MM.1S (cell line): ENCODE results near the gene HLA-DMB.
A peak's percentile ranks its signal among the peaks of the same experiment; 100 is the strongest.

Experiments used
- DNase-seq: peaks from one replicate; pipeline ENCODE4 v3.0.0-alpha.2; 2015
- H2AFZ ChIP-seq: fragments of 300-600 bp; sonication (generic); 2 replicates; pipeline ENCODE4 v1.6.0; 2016; ENCODE audit warnings: antibody characterized with exemption, low read length
- H3F3A ChIP-seq: fragments of 300-600 bp; sonication (generic); 2 replicates; pipeline ENCODE4 v1.6.1; 2016; ENCODE audit warnings: mild to moderate bottlenecking, antibody characterized with exemption, low read length, moderate library complexity, mixed read lengths; ENCODE audit not compliant: insufficient read depth
- H3K27ac ChIP-seq: fragments of 300-600 bp; sonication (generic); 2 replicates; pipeline ENCODE4 v1.5.1; 2016; ENCODE audit warnings: mild to moderate bottlenecking, low read length
- H3K27me3 ChIP-seq: fragments of 300-600 bp; sonication (generic); replicated peaks from 2 replicates; pipeline ENCODE4 v1.6.0; 2016; ENCODE audit warnings: low read length; ENCODE audit not compliant: insufficient read depth
- H3K36me3 ChIP-seq: fragments of 300-600 bp; sonication (generic); replicated peaks from 2 replicates; pipeline ENCODE4 v1.6.1; 2016; ENCODE audit warnings: mild to moderate bottlenecking, low read length, mixed read lengths; ENCODE audit not compliant: insufficient read depth
- H3K4me1 ChIP-seq: fragments of 300-600 bp; sonication (generic); 2 replicates; pipeline ENCODE4 v1.6.1; 2016; ENCODE audit warnings: low read length, mixed read lengths
- H3K4me2 ChIP-seq: fragments of 300-600 bp; sonication (generic); 2 replicates; pipeline ENCODE4 v1.6.0; 2016; ENCODE audit warnings: low read depth, low read length
- H3K4me3 ChIP-seq: fragments of 300-600 bp; sonication (generic); 2 replicates; pipeline ENCODE4 v1.5.1; 2016; ENCODE audit warnings: low read length, mixed read lengths
- H3K79me2 ChIP-seq: fragments of 300-600 bp; sonication (generic); 2 replicates; pipeline ENCODE4 v1.6.1; 2016; ENCODE audit warnings: mixed run types, low read length, mixed read lengths
- H3K9ac ChIP-seq: fragments of 300-600 bp; sonication (generic); 2 replicates; pipeline ENCODE4 v1.6.1; 2016; ENCODE audit warnings: low read length, mixed read lengths
- H3K9me2 ChIP-seq: fragments of 300-600 bp; sonication (generic); replicated peaks from 2 replicates; pipeline ENCODE4 v1.6.1; 2016; ENCODE audit warnings: mild to moderate bottlenecking, low read length, mixed read lengths; ENCODE audit not compliant: insufficient read depth
- H3K9me3 ChIP-seq: fragments of 300-600 bp; sonication (generic); replicated peaks from 2 replicates; pipeline ENCODE4 v1.6.1; 2016; ENCODE audit warnings: mild to moderate bottlenecking, low read length, mixed read lengths; ENCODE audit not compliant: insufficient read depth
- H4K20me1 ChIP-seq: fragments of 300-600 bp; sonication (generic); 2 replicates; pipeline ENCODE4 v1.6.1; 2016; ENCODE audit warnings: mild to moderate bottlenecking, low read length, moderate library complexity, mixed read lengths; ENCODE audit not compliant: insufficient read depth
- EZH2 ChIP-seq: fragments of 300-600 bp; sonication (generic); optimal IDR thresholded peaks from 2 replicates; pipeline ENCODE3; 2017; ENCODE audit warnings: low read depth, mild to moderate bottlenecking, antibody characterized with exemption, low read length, mixed read lengths
- EZH2phosphoT487 ChIP-seq: fragments of 300-600 bp; sonication (generic); IDR thresholded peaks from 2 replicates; pipeline ENCODE4 v1.6.1; 2018; ENCODE audit warnings: antibody characterized with exemption, low read length
- TF ChIP-seq, protein P1 (sequence below): fragments of 300-600 bp; sonication (generic); IDR thresholded peaks from 2 replicates; pipeline ENCODE4 v1.5.1; 2016; ENCODE audit warnings: antibody characterized with exemption, low read length, mixed read lengths

HLA-DMB gene

DNA sequence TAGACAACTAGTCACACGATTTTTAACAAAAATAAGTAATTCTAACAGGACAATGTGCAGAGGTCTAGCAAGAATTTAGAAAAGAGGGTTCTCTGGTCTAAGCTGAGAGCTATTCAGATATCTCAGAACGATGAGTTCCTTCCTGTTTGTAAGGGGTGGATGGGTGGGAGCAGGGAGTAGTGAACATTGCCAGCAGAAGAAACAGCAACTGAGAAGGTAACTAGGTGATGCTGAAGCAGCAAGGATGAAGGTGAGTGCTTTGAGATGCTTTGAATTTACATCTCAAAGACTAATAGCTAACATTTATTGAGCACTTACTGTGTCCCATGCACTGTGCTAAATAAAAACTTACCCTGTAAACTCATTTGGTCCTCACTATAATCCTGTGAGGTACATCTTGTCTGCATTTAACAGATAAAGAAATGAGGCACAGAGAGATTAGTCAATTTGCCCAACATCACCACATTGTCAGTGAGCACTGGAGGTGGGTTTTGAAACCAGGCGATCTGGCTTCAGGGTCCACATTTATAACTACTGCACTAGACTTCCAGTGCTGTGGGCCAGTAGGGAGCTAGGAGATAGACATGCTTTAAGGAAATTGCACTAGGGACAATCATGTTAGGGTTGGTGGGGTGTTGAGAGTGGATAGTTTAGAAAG is 43.3 kb upstream of the HLA-DMB start:
- H3K9ac ChIP-seq, result no peak overlapping the region
- no peak overlapping the region for H3K4me3 ChIP-seq
- peaks cover 9% of the 10 kb centered on the region; the same call in 1 of the 2 replicates for H3K79me2 ChIP-seq
- no peaks in the 10 kb centered on the region for H3K9me2 ChIP-seq
- H3F3A ChIP-seq, result peaks cover 58% of the 10 kb centered on the region
- H3K9me3 ChIP-seq, result no peaks in the 10 kb centered on the region
- H4K20me1 ChIP-seq, result peaks cover 40% of the 10 kb centered on the region
- H3K36me3 ChIP-seq, result peaks cover 17% of the 10 kb centered on the region
- TF ChIP-seq EZH2, result no peak
- TF ChIP-seq EZH2phosphoT487, result no peak
- TF ChIP-seq, protein P1, sequence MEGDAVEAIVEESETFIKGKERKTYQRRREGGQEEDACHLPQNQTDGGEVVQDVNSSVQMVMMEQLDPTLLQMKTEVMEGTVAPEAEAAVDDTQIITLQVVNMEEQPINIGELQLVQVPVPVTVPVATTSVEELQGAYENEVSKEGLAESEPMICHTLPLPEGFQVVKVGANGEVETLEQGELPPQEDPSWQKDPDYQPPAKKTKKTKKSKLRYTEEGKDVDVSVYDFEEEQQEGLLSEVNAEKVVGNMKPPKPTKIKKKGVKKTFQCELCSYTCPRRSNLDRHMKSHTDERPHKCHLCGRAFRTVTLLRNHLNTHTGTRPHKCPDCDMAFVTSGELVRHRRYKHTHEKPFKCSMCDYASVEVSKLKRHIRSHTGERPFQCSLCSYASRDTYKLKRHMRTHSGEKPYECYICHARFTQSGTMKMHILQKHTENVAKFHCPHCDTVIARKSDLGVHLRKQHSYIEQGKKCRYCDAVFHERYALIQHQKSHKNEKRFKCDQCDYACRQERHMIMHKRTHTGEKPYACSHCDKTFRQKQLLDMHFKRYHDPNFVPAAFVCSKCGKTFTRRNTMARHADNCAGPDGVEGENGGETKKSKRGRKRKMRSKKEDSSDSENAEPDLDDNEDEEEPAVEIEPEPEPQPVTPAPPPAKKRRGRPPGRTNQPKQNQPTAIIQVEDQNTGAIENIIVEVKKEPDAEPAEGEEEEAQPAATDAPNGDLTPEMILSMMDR, result no peak
- H3K4me1 ChIP-seq, result peaks cover 16% of the 10 kb centered on the region; the same call in 1 of the 2 replicates
- no peak for DNase-seq
- H3K27ac ChIP-seq, result peak overlapping the region; percentile 9; the same call in 1 of the 2 replicates
- peak overlapping the region; percentile 4; the same call in 1 of the 2 replicates for H3K4me2 ChIP-seq
- no peaks in the 10 kb centered on the region for H3K27me3 ChIP-seq
- no peak overlapping the region for H2AFZ ChIP-seq

DNA sequence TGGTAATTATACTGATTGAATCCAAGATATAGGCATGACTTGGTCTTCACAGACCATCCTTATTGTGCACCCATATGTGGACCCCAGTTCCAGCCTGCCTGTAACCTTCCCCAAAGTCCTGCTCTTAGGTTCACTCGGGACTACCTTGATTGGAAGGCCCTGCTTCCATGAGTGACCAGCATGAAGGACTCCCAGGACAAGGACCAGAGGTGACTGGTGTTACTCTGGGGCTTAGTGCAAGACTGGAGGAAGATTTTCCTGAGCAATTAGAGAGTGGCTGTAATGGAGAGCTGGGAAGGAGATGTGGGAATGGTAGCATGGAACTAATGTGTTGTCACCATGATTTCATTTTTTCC is 42.6 kb upstream of the HLA-DMB start:
- peaks cover 21% of the 10 kb centered on the region for H3K36me3 ChIP-seq
- no peak overlapping the region for H3K4me3 ChIP-seq
- H3K4me2 ChIP-seq, result no peak overlapping the region
- H3K4me1 ChIP-seq, result peaks cover 16% of the 10 kb centered on the region; the same call in 1 of the 2 replicates
- H2AFZ ChIP-seq, result no peak overlapping the region
- TF ChIP-seq, protein P1, result no peak
- TF ChIP-seq EZH2phosphoT487 (no peak), EZH2 (no peak)
- peaks cover 14% of the 10 kb centered on the region for H3K79me2 ChIP-seq
- peaks cover 42% of the 10 kb centered on the region for H4K20me1 ChIP-seq
- H3K27me3 ChIP-seq, result no peaks in the 10 kb centered on the region
- H3K9ac ChIP-seq, result no peak overlapping the region
- H3K9me2 ChIP-seq, result no peaks in the 10 kb centered on the region
- no peak for DNase-seq
- no peaks in the 10 kb centered on the region for H3K9me3 ChIP-seq
- no peak overlapping the region for H3K27ac ChIP-seq
- H3F3A ChIP-seq, result peaks cover 63% of the 10 kb centered on the region

DNA sequence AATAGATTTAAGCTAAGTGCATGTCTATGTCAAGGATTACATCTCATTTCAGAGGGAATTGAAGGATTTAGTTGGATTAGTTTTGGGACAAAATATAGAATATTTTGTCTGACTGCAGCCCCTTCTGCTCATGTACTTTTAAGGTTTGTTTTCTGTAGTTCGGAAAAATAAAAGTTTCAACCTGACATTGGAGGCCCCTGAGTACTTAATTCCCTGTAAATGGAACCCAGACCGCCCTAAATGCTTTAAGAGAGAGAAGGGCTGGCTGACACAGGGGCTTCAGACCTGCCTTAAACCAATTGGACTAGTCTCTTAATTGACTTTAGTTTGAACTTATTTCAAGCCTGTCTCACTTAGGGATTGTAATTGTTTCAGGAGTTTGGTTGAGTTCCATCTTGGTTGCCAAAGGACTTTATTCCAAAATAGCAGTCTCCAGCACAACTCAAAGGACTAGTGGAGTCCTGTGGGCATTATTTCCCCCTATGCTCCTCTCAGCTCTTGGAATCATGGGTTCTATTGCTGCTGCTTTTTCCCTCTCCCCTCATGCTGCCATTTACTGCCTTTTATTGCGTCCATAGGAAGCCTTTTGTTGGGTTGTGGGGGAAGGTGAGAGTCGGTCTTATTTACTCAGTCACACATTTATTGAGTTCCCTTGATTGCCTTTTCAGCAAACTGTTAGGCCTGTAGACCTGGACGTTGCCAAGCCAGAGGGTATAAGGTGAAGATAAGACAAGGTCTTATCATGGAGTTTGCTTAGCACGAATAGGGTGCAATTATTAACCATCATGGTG is 42.1 kb upstream of the HLA-DMB start:
- H3K9ac ChIP-seq, result no peak overlapping the region
- H3F3A ChIP-seq, result peaks cover 67% of the 10 kb centered on the region
- no peaks in the 10 kb centered on the region for H3K9me3 ChIP-seq
- DNase-seq, result no peak
- H3K27ac ChIP-seq, result peak overlapping the region; percentile 10; the same call in 1 of the 2 replicates
- peaks cover 11% of the 10 kb centered on the region; the same call in 1 of the 2 replicates for H3K4me1 ChIP-seq
- H3K27me3 ChIP-seq, result no peaks in the 10 kb centered on the region
- no peaks in the 10 kb centered on the region for H3K9me2 ChIP-seq
- TF ChIP-seq EZH2phosphoT487 (no peak), EZH2 (no peak)
- TF ChIP-seq, protein P1, result no peak
- H2AFZ ChIP-seq, result no peak overlapping the region
- peaks cover 48% of the 10 kb centered on the region for H4K20me1 ChIP-seq
- H3K79me2 ChIP-seq, result peaks cover 19% of the 10 kb centered on the region
- H3K36me3 ChIP-seq, result peaks cover 24% of the 10 kb centered on the region
- H3K4me2 ChIP-seq, result no peak overlapping the region
- no peak overlapping the region for H3K4me3 ChIP-seq
